ENCODE measurements around the gene GEMIN7. TPM values are rescaled to one million over a fixed set of nuclear protein-coding genes. Genes with fewer than 3 reads are reported as not detected.

The GEMIN7 gene
- total and polyA plus RNA-seq, 9 donors = 9.7 to 16.0 (median 11.7) TPM

DNA sequence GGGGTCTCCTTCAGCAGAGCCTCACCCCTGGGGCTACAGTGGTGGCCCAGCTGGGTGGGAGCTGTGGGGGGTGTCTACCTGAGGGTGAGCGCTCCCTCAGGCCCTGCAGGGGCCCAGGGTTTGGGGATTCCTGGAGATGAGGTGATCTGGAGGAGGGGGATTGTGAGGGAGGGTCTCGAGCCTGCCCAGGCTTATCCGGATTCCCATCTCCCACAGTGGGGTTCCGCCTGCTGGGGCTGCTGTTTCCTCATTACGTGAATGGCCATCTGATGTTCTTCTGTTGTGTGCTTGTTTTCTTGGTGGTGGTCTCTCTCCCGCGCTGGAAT lies 18.4 kb downstream of the GEMIN7 start:
- no peaks in the 10 kb centered on the region for H3K36me3 ChIP-seq
- H3K4me3 ChIP-seq = no peak overlapping the region
- DNase-seq = no peak
- H3K27me3 ChIP-seq = no peaks in the 10 kb centered on the region
- intact Hi-C loops (cut with DNase I) = no loop called here
- TF ChIP-seq, protein P1, sequence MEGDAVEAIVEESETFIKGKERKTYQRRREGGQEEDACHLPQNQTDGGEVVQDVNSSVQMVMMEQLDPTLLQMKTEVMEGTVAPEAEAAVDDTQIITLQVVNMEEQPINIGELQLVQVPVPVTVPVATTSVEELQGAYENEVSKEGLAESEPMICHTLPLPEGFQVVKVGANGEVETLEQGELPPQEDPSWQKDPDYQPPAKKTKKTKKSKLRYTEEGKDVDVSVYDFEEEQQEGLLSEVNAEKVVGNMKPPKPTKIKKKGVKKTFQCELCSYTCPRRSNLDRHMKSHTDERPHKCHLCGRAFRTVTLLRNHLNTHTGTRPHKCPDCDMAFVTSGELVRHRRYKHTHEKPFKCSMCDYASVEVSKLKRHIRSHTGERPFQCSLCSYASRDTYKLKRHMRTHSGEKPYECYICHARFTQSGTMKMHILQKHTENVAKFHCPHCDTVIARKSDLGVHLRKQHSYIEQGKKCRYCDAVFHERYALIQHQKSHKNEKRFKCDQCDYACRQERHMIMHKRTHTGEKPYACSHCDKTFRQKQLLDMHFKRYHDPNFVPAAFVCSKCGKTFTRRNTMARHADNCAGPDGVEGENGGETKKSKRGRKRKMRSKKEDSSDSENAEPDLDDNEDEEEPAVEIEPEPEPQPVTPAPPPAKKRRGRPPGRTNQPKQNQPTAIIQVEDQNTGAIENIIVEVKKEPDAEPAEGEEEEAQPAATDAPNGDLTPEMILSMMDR (IDR thresholded peaks at IDR 0.05) = no peak
- TF ChIP-seq POLR2A (IDR thresholded peaks at IDR 0.05) (no peak), EP300 (IDR thresholded peaks at IDR 0.05) (no peak)
- H3K9me3 ChIP-seq = no peaks in the 10 kb centered on the region
- WGBS, 3 donors = 77 to 79% (median 78%) methylated on average over 6 to 7 of the region's 7 CpGs
- H3K4me1 ChIP-seq (ENCODE audit: insufficient read depth) = peaks cover 33% of the 10 kb centered on the region
- no peak overlapping the region for H3K27ac ChIP-seq

DNA sequence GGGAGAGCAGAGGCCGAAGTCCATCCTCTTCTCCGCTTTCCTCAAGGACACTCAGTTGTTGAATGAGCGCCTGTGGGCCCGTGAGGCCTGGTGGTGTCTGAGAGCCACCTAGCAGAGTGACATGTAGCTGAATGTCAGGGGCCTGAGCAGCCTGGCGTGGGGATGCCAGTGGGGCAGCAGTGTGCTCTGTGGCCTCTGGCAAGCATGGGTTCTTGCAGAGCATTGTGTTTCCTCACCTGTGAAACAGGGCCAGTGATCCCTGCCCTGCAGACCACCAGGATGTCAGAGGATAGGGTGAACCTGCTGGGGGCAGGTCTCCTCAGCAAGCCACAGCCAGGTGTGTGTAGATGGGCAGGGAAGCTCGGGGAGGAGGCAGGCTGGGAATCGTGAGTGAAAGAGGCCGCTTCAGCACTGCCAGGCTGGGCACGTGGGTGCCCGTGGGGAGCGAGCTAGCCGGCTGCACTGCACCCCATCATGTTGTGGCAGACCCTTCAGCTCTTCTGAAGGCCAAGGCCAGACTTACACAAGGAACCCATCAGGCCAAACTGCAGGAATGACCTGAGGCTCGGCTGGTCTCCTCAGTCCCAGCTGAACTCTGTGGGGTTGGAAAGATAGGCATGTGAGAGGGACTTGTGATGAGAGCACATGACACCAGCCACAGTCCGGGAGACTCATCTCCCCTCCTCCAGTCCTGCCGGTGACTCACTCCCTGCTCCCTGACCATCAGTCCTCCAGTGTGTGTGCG lies 18.9 kb downstream of the GEMIN7 start:
- Histone ChIP-seq H3K4me3 (no peak overlapping the region), H3K4me1 (ENCODE audit: insufficient read depth) (peaks cover 37% of the 10 kb centered on the region), H3K9me3 (no peaks in the 10 kb centered on the region), H3K27me3 (no peaks in the 10 kb centered on the region), H3K27ac (no peak overlapping the region), H3K36me3 (no peaks in the 10 kb centered on the region)
- intact Hi-C loops (cut with DNase I) = no loop called here
- WGBS, 3 donors = 40 to 54% (median 41%) methylated on average over 15 to 16 of the region's 16 CpGs
- TF ChIP-seq, protein P1 (IDR thresholded peaks at IDR 0.05) = no peak
- TF ChIP-seq POLR2A (IDR thresholded peaks at IDR 0.05) (no peak), EP300 (IDR thresholded peaks at IDR 0.05) (no peak)
- peak in 4 of 5 donors; percentile 39 to 59 (median 48) for DNase-seq

DNA sequence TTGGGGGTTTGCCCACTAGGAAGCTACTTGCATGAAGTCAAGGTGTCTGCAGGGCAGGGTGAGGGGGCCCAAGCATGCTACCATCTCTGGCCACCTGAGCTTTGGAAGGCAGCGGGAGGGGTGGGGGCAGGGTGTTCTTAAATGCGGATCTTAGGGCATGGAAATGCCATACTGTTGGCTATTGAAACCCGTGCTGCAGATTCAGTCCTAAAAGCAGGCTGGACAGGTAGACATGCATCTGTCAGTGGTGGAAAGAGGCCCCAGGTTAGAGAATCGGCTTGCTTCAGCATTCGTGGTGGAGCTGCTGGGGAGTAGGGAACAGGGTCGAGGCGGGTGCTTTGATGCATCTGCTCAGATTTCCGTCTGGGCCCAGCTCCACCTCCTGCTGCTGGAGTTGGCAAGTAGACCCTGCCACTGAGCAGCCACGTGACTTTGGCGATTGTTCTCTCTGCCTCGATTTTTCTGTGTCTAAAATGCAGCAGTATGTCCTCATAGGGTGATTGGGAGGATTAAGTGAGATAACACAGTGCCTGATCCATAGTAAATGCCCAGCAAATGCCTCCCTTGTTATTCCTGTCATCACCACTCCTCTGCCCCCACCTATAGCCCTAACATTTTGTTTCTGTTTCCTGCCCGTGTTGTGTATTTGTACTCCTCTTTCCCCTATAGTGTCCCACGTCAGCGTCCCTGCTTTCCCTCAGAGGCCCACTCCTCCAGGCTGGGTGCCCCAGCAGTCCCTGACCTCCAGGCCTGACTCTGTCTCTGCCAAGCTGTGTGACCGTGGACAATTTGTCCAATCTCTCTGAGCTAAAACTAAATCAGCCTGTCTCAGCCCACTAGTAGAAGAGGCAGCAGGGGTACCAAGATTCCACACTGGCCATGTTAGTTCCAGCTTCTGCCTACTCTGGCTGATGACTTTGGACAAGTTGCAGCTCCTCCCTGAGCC lies 19.7 kb downstream of the GEMIN7 start:
- Histone ChIP-seq H3K27ac (no peak overlapping the region), H3K4me1 (ENCODE audit: insufficient read depth) (peaks cover 37% of the 10 kb centered on the region), H3K36me3 (no peaks in the 10 kb centered on the region), H3K27me3 (no peaks in the 10 kb centered on the region), H3K9me3 (no peaks in the 10 kb centered on the region), H3K4me3 (no peak overlapping the region)
- TF ChIP-seq, protein P1 (IDR thresholded peaks at IDR 0.05) = no peak
- TF ChIP-seq EP300 (IDR thresholded peaks at IDR 0.05) (no peak), POLR2A (IDR thresholded peaks at IDR 0.05) (no peak)
- DNase-seq = peak in 3 of 5 donors; percentile 45 to 69 (median 49)
- WGBS, 3 donors = 23 to 38% (median 25%) methylated on average over 15 of the region's 15 CpGs
- intact Hi-C loops (cut with DNase I) = no loop called here

DNA sequence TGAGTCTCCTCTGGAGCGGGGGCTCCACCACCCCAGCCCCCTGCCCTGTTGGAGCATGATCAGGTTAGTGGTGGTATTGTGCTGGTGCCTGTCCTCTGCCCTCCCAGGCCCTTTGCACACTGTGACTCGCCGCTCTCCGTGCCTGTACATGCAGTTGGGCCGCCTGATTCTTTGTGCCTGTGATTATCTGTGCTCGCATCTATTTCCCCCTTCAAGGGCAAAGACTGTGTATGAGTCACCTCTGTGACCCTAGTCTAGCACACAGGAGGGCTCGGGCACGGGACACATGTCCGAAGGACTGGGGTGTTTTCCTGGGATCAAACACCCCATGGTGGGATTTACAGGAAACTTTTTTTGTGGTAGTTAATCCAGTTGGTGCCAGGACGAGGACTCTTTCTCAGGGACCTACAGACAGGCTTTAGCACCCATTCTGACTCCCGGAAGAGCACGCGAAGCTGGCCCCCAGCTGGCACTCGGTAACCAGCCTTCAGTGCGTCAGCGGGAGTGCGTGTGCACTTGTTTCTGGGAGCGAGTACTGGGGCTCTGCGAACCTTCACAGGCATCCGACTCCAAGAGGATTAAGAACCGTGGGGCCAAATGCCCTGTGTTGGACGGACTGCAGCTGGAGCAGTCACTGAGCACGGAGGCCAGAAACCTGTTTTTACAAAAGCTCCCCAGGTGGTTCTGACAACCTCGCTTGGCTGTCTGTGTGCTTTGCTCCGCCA lies 20.6 kb downstream of the GEMIN7 start:
- H3K4me1 ChIP-seq (ENCODE audit: insufficient read depth) = peaks cover 35% of the 10 kb centered on the region
- no peak overlapping the region for H3K27ac ChIP-seq
- TF ChIP-seq, protein P1 (IDR thresholded peaks at IDR 0.05) = no peak
- TF ChIP-seq EP300 (IDR thresholded peaks at IDR 0.05) (no peak), POLR2A (IDR thresholded peaks at IDR 0.05) (no peak)
- WGBS, 3 donors = 78 to 83% (median 80%) methylated on average over 25 of the region's 25 CpGs
- intact Hi-C loops (cut with DNase I) = no loop called here
- H3K36me3 ChIP-seq = no peaks in the 10 kb centered on the region
- no peak overlapping the region for H3K4me3 ChIP-seq
- no peaks in the 10 kb centered on the region for H3K9me3 ChIP-seq
- no peaks in the 10 kb centered on the region for H3K27me3 ChIP-seq
- no peak for DNase-seq
